ENCODE data around the gene GPR149. TPM values are rescaled to one million over a fixed set of nuclear protein-coding genes. Genes with fewer than 3 reads are reported as not detected.

GPR149 gene
- polyA plus RNA-seq, 1 donor (not counting 4 experiments of a cell fraction or from before 2014, with no cell fraction given), result not detected

GRCh38 chr3:154310840-154311239, 119.2 kb downstream of the GPR149 start:
- no peak overlapping the region for H3K4me2 ChIP-seq (ENCODE audit: control insufficient read depth, extremely low read depth, insufficient read depth, low read depth, low read length)
- no peaks in the 10 kb centered on the region for H3K4me1 ChIP-seq (ENCODE audit: control insufficient read depth, extremely low read depth, insufficient read depth, low read length)
- dilution Hi-C loops (cut with MboI; ENCODE audit: extremely low pct_ligation_motif_present, low sequenced_read_pairs), result no loop called here
- no peak overlapping the region for H3K9ac ChIP-seq (ENCODE audit: control insufficient read depth, extremely low read depth, insufficient read depth, low read length)
- no peak overlapping the region for H3K27ac ChIP-seq (ENCODE audit: control insufficient read depth, insufficient read depth, low read length)
- H4K20me1 ChIP-seq (ENCODE audit: control insufficient read depth, extremely low read depth, insufficient read depth, low read length), result no peaks in the 10 kb centered on the region
- FAIRE-seq (no peak), DNase-seq (ENCODE audit: low read depth, low spot score) (no peak)
- peaks cover 2 to 8% of the 10 kb centered on the region in 2 experiments for H3K36me3 ChIP-seq (ENCODE audit: control insufficient read depth in 2 of 2, extremely low read depth in 1 of 2, insufficient read depth in 2 of 2, low read length in 2 of 2)
- H3K9me1 ChIP-seq (ENCODE audit: control insufficient read depth, extremely low read depth, insufficient read depth, low read length), result no peaks in the 10 kb centered on the region
- no peaks in the 10 kb centered on the region for H3K27me3 ChIP-seq (ENCODE audit: control insufficient read depth, extremely low read depth, insufficient read depth, low read length)
- TF ChIP-seq EZH2 (IDR thresholded peaks at IDR 0.05; ENCODE audit: low read length) (no peak), CTCF (optimal IDR thresholded peaks at IDR 0.05 in 1 of 3, IDR thresholded peaks at IDR 0.05 in 1 of 3, conservative IDR thresholded peaks at IDR 0.05 in 1 of 3; ENCODE audit: extremely low read depth in 1 of 3, insufficient read depth in 2 of 3, low read length in 3 of 3) (no peak)
- H3K79me2 ChIP-seq (ENCODE audit: control insufficient read depth, insufficient read depth, low read length), result peaks cover 10% of the 10 kb centered on the region
- H3K4me3 ChIP-seq (ENCODE audit: control insufficient read depth in 2 of 3, extremely low read depth in 1 of 3, insufficient read depth in 2 of 3, low read depth in 1 of 3, low read length in 3 of 3), result no peak overlapping the region
- H3K9me3 ChIP-seq (ENCODE audit: control insufficient read depth, low read depth, low read length), result no peaks in the 10 kb centered on the region
- no peak overlapping the region for H2AFZ ChIP-seq (ENCODE audit: control insufficient read depth, low read length)

DNA sequence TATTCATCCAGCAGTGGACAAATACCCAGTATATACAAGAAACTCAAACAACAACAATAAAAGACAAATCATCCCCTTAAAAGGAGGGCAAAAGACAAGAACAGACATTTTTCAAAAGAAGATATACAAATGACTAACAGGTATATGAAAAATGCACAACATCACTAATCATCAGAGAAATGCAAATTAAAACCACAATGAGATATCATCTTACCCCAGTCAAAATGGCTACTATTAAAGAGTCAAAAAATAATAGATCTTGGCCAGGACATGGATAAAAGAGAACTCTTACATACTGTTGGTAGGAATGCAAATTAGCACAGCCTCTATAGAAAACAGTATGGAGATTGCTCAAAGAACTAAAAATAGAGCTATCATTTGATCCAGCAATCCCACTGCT, 122.6 kb downstream of the GPR149 start:
- no peaks in the 10 kb centered on the region for H3K27me3 ChIP-seq (ENCODE audit: control insufficient read depth, extremely low read depth, insufficient read depth, low read length)
- no peak overlapping the region for H3K27ac ChIP-seq (ENCODE audit: control insufficient read depth, insufficient read depth, low read length)
- no peak overlapping the region for H2AFZ ChIP-seq (ENCODE audit: control insufficient read depth, low read length)
- no peak overlapping the region for H3K9ac ChIP-seq (ENCODE audit: control insufficient read depth, extremely low read depth, insufficient read depth, low read length)
- H3K4me1 ChIP-seq (ENCODE audit: control insufficient read depth, extremely low read depth, insufficient read depth, low read length), result peaks cover 7% of the 10 kb centered on the region
- H3K9me3 ChIP-seq (ENCODE audit: control insufficient read depth, low read depth, low read length), result no peaks in the 10 kb centered on the region
- no peaks in the 10 kb centered on the region for H3K9me1 ChIP-seq (ENCODE audit: control insufficient read depth, extremely low read depth, insufficient read depth, low read length)
- FAIRE-seq (no peak), DNase-seq (ENCODE audit: low read depth, low spot score) (no peak)
- peaks cover 4% of the 10 kb centered on the region for H3K79me2 ChIP-seq (ENCODE audit: control insufficient read depth, insufficient read depth, low read length)
- dilution Hi-C loops (cut with MboI; ENCODE audit: extremely low pct_ligation_motif_present, low sequenced_read_pairs), result no loop called here
- TF ChIP-seq CTCF (optimal IDR thresholded peaks at IDR 0.05 in 1 of 3, IDR thresholded peaks at IDR 0.05 in 1 of 3, conservative IDR thresholded peaks at IDR 0.05 in 1 of 3; ENCODE audit: extremely low read depth in 1 of 3, insufficient read depth in 2 of 3, low read length in 3 of 3) (no peak), EZH2 (IDR thresholded peaks at IDR 0.05; ENCODE audit: low read length) (no peak)
- no peaks in the 10 kb centered on the region for H4K20me1 ChIP-seq (ENCODE audit: control insufficient read depth, extremely low read depth, insufficient read depth, low read length)
- no peak overlapping the region for H3K4me3 ChIP-seq (ENCODE audit: control insufficient read depth in 2 of 3, extremely low read depth in 1 of 3, insufficient read depth in 2 of 3, low read depth in 1 of 3, low read length in 3 of 3)
- H3K4me2 ChIP-seq (ENCODE audit: control insufficient read depth, extremely low read depth, insufficient read depth, low read depth, low read length), result no peak overlapping the region
- peaks cover 4 to 13% of the 10 kb centered on the region in 2 experiments for H3K36me3 ChIP-seq (ENCODE audit: control insufficient read depth in 2 of 2, extremely low read depth in 1 of 2, insufficient read depth in 2 of 2, low read length in 2 of 2)

Measured in keratinocyte (primary cell).